ENCODE measurements around the gene MEDAG.

GRCh38 chr13:30872685-30873461, 33.2 kb upstream of the MEDAG start:
- no peak for TF ChIP-seq CTCF (IDR thresholded peaks at IDR 0.05)
- no peak for TF ChIP-seq POLR2A (IDR thresholded peaks at IDR 0.05)
